ENCODE data around the gene KDM6B. TPM values are rescaled to one million over a fixed set of nuclear protein-coding genes. Genes with fewer than 3 reads are reported as not detected.

KDM6B gene
- total and polyA plus RNA-seq, 9 of the 15 experiments (the other 6 are each of a cell fraction or from before 2014, with no cell fraction given): 0.01 to 22.9 (median 2.2) TPM

- TF ChIP-seq ATF4 (CRISPR knock-in tag; IDR thresholded peaks at IDR 0.05): peak; percentile 97
- TF ChIP-seq U2AF2 (optimal IDR thresholded peaks at IDR 0.05; ENCODE audit: low read depth, low read length): no peak
- peak; percentile 54; the same call in 1 of the 2 replicates for TF ChIP-seq ARID1B (IDR thresholded peaks at IDR 0.05)
- no peak for TF ChIP-seq ZBTB34 (CRISPR knock-in tag; IDR thresholded peaks at IDR 0.05)
- 0 out of 2 replicates have a peak, but pooled peaks have one; percentile 40 for TF ChIP-seq KAT7 (CRISPR knock-in tag; IDR thresholded peaks at IDR 0.05; ENCODE audit: borderline replicate concordance)
- TF ChIP-seq NBN (IDR thresholded peaks at IDR 0.05; ENCODE audit: low read depth): peak; percentile 73
- TF ChIP-seq ZSCAN32 (CRISPR knock-in tag; IDR thresholded peaks at IDR 0.05): peak; percentile 85; the same call in 1 of the 2 replicates
- TF ChIP-seq CREB3L1 (IDR thresholded peaks at IDR 0.05; ENCODE audit: borderline replicate concordance, low read depth): 0 out of 2 replicates have a peak, but pooled peaks have one; percentile 22
- peak; percentile 49 to 86 for TF ChIP-seq MAZ (CRISPR knock-in tag; conservative IDR thresholded peaks at IDR 0.05 in 1 of 2, IDR thresholded peaks at IDR 0.05 in 1 of 2)
- TF ChIP-seq ZNF263 (CRISPR knock-in tag; IDR thresholded peaks at IDR 0.05; ENCODE audit: borderline replicate concordance): peak; percentile 83; the same call in 1 of the 2 replicates
- 0 out of 2 replicates have a peak, but pooled peaks have one; percentile 43 for TF ChIP-seq ZNF592 (IDR thresholded peaks at IDR 0.05)
- TF ChIP-seq ZNF253 (CRISPR knock-in tag; conservative IDR thresholded peaks at IDR 0.05): no peak
- TF ChIP-seq RAD21 (CRISPR knock-in tag; conservative IDR thresholded peaks at IDR 0.05 in 1 of 2, IDR thresholded peaks at IDR 0.05 in 1 of 2): peak in 1 of 2 experiments; percentile 7; a peak in 1 of 4 replicates
- 0 out of 4 replicates have a peak, but pooled peaks of 1 of the 2 experiments have one; percentile 51 for TF ChIP-seq ARNT (IDR thresholded peaks at IDR 0.05)
- TF ChIP-seq HDGF (IDR thresholded peaks at IDR 0.05): peak; percentile 37; the same call in 1 of the 2 replicates
- TF ChIP-seq POLR2H (tag; IDR thresholded peaks at IDR 0.05; ENCODE audit: low read depth): peak; percentile 58
- no peak for TF ChIP-seq TCF15 (CRISPR knock-in tag; IDR thresholded peaks at IDR 0.05)
Observed at GRCh38 chr17:7838090-7839075, 4.4 kb downstream of the KDM6B start (continued).

All from K562 (cell line).